ENCODE data around the gene PPP1R13L. TPM values are rescaled to one million over a fixed set of nuclear protein-coding genes. Genes with fewer than 3 reads are reported as not detected.
A peak's percentile ranks its signal among the peaks of the same experiment; 100 is the strongest.

PPP1R13L gene
- total and polyA plus RNA-seq, 2 donors (not counting 1 experiment from before 2014, with no cell fraction given), result 7.4 to 9.2 TPM

DNA sequence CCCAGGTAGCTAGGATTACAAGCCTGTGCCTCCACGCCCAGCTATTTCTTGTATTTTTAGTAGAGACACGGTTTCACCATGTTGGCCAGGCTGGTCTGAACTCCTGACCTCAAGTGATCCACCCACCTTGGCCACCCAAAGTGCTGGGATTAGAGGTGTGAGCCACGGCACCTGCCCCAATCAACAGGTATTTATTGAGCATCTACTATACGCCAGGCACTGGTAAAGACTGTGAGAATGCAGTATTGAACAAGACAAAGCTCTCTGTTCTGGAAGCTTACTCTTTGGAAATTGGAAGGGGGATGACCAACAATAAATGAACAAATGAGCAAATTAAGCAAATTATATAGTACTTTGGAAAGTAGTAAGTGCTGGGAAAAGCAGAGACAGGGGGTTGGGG, 40.3 kb upstream of the PPP1R13L start:
- Histone ChIP-seq H3K9ac (ENCODE audit: low read length) (peak overlapping the region; percentile 73), H4K20me1 (ENCODE audit: control insufficient read depth, insufficient read depth, low read length, poor library complexity, severe bottlenecking) (no peaks in the 10 kb centered on the region), H3K79me2 (ENCODE audit: control insufficient read depth, insufficient read depth, low read length) (peaks cover 7% of the 10 kb centered on the region), H3K4me3 (ENCODE audit: control extremely low read depth in 1 of 5, extremely low read depth in 1 of 5, insufficient read depth in 1 of 5, low read depth in 2 of 5, low read length in 4 of 5) (no peak overlapping the region), H3K36me3 (replicated peaks in 1 of 2; ENCODE audit: control extremely low read depth in 1 of 2, control insufficient read depth in 1 of 2, extremely low read depth in 1 of 2, insufficient read depth in 2 of 2, low read length in 1 of 2) (no peaks in the 10 kb centered on the region), H2AFZ (ENCODE audit: insufficient read depth, low read depth, low read length, poor library complexity, severe bottlenecking) (no peak overlapping the region), H3K27me3 (replicated peaks in 1 of 4; ENCODE audit: control extremely low read depth in 1 of 4, control insufficient read depth in 3 of 4, insufficient read depth in 4 of 4, low read length in 3 of 4) (no peaks in the 10 kb centered on the region), H3K9me3 (ENCODE audit: control extremely low read depth in 1 of 3, control insufficient read depth in 2 of 3, insufficient read depth in 1 of 3, low read length in 2 of 3) (no peaks in the 10 kb centered on the region), H3K4me2 (replicated peaks; ENCODE audit: low read depth, low read length, poor library complexity, severe bottlenecking) (peak overlapping the region; percentile 100), H3K27ac (ENCODE audit: low read length in 2 of 2) (no peak overlapping the region), H3K4me1 (ENCODE audit: control insufficient read depth in 2 of 2, insufficient read depth in 2 of 2, low read length in 2 of 2) (peaks cover 33 to 48% of the 10 kb centered on the region in 2 donors)
- CTCF ChIA-PET, result interaction anchor here (0.8 to 6.4 kb wide), 7 partner anchors 14 to 41 kb away, joined by 3 to 66 read pairs (median 3); partner anchors contain the start of gene FOSB
- 94% methylated on average over 4 of the region's 4 CpGs for WGBS (ENCODE audit: insufficient coverage)
- POLR2A ChIA-PET, result interaction anchor here (1.1 to 1.2 kb wide), 2 partner anchors 23 to 24 kb away, joined by 3 read pairs; partner anchors contain the start of gene FOSB
- no peaks in the 10 kb centered on the region for H3K27me3 Mint-ChIP-seq
- DNase-seq (no peak), ATAC-seq (ENCODE audit: low read depth) (no peak)
- intact Hi-C loops (cut with micrococcal nuclease), result no loop called here
- TF ChIP-seq EZH2 (IDR thresholded peaks at IDR 0.05; ENCODE audit: borderline replicate concordance, insufficient read depth, low read depth, low read length, poor library complexity, severe bottlenecking), result no peak
- TF ChIP-seq, protein P1, sequence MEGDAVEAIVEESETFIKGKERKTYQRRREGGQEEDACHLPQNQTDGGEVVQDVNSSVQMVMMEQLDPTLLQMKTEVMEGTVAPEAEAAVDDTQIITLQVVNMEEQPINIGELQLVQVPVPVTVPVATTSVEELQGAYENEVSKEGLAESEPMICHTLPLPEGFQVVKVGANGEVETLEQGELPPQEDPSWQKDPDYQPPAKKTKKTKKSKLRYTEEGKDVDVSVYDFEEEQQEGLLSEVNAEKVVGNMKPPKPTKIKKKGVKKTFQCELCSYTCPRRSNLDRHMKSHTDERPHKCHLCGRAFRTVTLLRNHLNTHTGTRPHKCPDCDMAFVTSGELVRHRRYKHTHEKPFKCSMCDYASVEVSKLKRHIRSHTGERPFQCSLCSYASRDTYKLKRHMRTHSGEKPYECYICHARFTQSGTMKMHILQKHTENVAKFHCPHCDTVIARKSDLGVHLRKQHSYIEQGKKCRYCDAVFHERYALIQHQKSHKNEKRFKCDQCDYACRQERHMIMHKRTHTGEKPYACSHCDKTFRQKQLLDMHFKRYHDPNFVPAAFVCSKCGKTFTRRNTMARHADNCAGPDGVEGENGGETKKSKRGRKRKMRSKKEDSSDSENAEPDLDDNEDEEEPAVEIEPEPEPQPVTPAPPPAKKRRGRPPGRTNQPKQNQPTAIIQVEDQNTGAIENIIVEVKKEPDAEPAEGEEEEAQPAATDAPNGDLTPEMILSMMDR (IDR thresholded peaks at IDR 0.05), result no peak
- peak overlapping the region; percentile 95 for H3K27ac Mint-ChIP-seq
- H3K4me3 Mint-ChIP-seq, result peak overlapping the region; percentile 78
- peaks cover 59% of the 10 kb centered on the region for H3K4me1 Mint-ChIP-seq
- H3K9me3 Mint-ChIP-seq (ENCODE audit: insufficient read depth), result no peaks in the 10 kb centered on the region

- intact Hi-C loops (cut with micrococcal nuclease), result loop anchor here (5.0 kb wide), 1 partner anchor 37 kb away; the partner anchor contains the start of genes POLR1G and PPP1R13L
- Histone ChIP-seq H3K36me3 (replicated peaks in 1 of 2; ENCODE audit: control extremely low read depth in 1 of 2, control insufficient read depth in 1 of 2, extremely low read depth in 1 of 2, insufficient read depth in 2 of 2, low read length in 1 of 2) (no peaks in the 10 kb centered on the region), H3K27me3 (replicated peaks in 1 of 4; ENCODE audit: control extremely low read depth in 1 of 4, control insufficient read depth in 3 of 4, insufficient read depth in 4 of 4, low read length in 3 of 4) (no peaks in the 10 kb centered on the region), H3K4me3 (ENCODE audit: control extremely low read depth in 1 of 5, extremely low read depth in 1 of 5, insufficient read depth in 1 of 5, low read depth in 2 of 5, low read length in 4 of 5) (peak overlapping the region; percentile 27 to 82 (median 55)), H4K20me1 (ENCODE audit: control insufficient read depth, insufficient read depth, low read length, poor library complexity, severe bottlenecking) (no peaks in the 10 kb centered on the region), H3K27ac (ENCODE audit: low read length in 2 of 2) (peak overlapping the region; percentile 76 to 95), H3K9ac (ENCODE audit: low read length) (peak overlapping the region; percentile 73), H3K9me3 (ENCODE audit: control extremely low read depth in 1 of 3, control insufficient read depth in 2 of 3, insufficient read depth in 1 of 3, low read length in 2 of 3) (no peaks in the 10 kb centered on the region), H3K4me1 (ENCODE audit: control insufficient read depth in 2 of 2, insufficient read depth in 2 of 2, low read length in 2 of 2) (peaks cover 30 to 44% of the 10 kb centered on the region in 2 donors), H3K4me2 (replicated peaks; ENCODE audit: low read depth, low read length, poor library complexity, severe bottlenecking) (peak overlapping the region; percentile 100), H3K79me2 (ENCODE audit: control insufficient read depth, insufficient read depth, low read length) (peaks cover 7% of the 10 kb centered on the region), H2AFZ (ENCODE audit: insufficient read depth, low read depth, low read length, poor library complexity, severe bottlenecking) (peak overlapping the region; percentile 26)
- no peaks in the 10 kb centered on the region for H3K9me3 Mint-ChIP-seq (ENCODE audit: insufficient read depth)
- TF ChIP-seq EZH2 (IDR thresholded peaks at IDR 0.05; ENCODE audit: borderline replicate concordance, insufficient read depth, low read depth, low read length, poor library complexity, severe bottlenecking), result no peak
- TF ChIP-seq, protein P1 (IDR thresholded peaks at IDR 0.05), result no peak
- ChIA-PET CTCF (interaction anchor here (0.6 to 6.4 kb wide), 5 partner anchors 23 to 80 kb away, joined by 3 to 66 read pairs (median 9); partner anchors contain the start of gene FOSB), POLR2A (interaction anchor here (0.7 kb wide), 1 partner anchor 68 kb away, joined by 7 read pairs; no protein-coding TSS in a partner anchor)
- DNase-seq (peak; percentile 94), ATAC-seq (ENCODE audit: low read depth) (peak; percentile 56)
- H3K4me3 Mint-ChIP-seq, result peak overlapping the region; percentile 78
- 8% methylated on average over 41 of the region's 47 CpGs for WGBS (ENCODE audit: insufficient coverage)
- peaks cover 55% of the 10 kb centered on the region for H3K4me1 Mint-ChIP-seq
- no peaks in the 10 kb centered on the region for H3K27me3 Mint-ChIP-seq
- peak overlapping the region; percentile 95 for H3K27ac Mint-ChIP-seq
Observed at GRCh38 chr19:45444318-45445041, 39.6 kb upstream of the PPP1R13L start.

All from B cell (primary cell).